ENCODE data around the gene TNFRSF11A. TPM values are rescaled to one million over a fixed set of nuclear protein-coding genes. Genes with fewer than 3 reads are reported as not detected.

Gene TNFRSF11A
- total RNA-seq (2022; extraction: Qiagen RNA extraction; ENCODE audit: low read depth), result 6.3 to 11.9 TPM (median 9.5 TPM) in 5 replicates

DNA sequence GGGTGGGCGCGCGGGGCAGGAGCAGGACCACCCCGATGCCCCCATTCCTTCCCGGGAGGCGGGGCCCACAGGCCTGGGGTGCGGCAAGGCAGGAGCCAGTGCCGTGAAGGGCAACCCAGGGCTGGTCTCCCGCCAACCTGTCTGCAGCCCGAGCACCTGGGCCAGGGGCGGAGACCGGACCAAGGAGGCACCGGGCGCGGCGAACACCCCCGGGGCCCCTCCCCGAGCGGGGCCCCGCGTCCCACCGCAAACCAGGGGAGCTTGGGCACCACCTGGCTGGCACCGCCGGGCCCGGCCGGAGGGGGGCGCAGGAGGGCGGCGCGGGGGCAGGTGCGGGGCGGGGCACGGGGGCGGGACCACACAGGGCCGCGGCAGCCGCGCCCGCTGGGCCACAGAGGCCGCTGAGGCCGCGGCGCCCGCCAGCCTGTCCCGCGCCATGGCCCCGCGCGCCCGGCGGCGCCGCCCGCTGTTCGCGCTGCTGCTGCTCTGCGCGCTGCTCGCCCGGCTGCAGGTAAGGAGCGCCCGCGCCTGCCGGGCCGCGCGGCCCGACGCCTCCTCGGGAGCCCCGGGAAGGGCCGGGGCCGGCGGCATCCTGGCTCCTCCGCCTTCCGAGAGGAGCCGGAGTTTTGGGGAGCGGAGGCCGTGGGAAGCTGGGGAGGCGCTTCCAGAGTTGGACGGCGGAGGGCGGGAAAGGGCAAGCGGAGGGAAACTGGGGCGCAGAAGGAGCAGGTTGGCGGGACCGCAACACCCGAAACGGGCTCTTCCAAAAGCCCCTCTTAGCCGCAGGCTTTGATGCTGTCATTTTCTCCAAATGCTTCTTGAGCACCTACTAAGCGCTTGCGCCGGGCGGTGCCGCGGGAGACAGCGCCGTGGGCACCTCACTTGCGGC is at the start of gene TNFRSF11A:
Gene TNFRSF11A, plus strand, starts transcription at position 394 of the 889 bp plus-strand sequence. Its CDS starts 43 bp downstream, at position 437.

Other genes with a start within 250 kb of the TNFRSF11A start
- 8.1 to 14.3 TPM (median 11.0 TPM) in 5 replicates for gene PIGN, start 138.3 kb upstream of the TNFRSF11A start, total RNA-seq (2022; extraction: Qiagen RNA extraction; ENCODE audit: low read depth)
- 12.8 to 14.7 TPM (median 14.1 TPM) in 5 replicates for gene RELCH, start 138.1 kb upstream of the TNFRSF11A start, total RNA-seq (2022; extraction: Qiagen RNA extraction; ENCODE audit: low read depth)
- 8.8 to 10.5 TPM (median 10.0 TPM) in 5 replicates for gene ZCCHC2, start 197.7 kb downstream of the TNFRSF11A start, total RNA-seq (2022; extraction: Qiagen RNA extraction; ENCODE audit: low read depth)